Vagina (tissue), 2 donors: ENCODE data around the gene FGF4. TPM values are rescaled to one million over a fixed set of nuclear protein-coding genes. Genes with fewer than 3 reads are reported as not detected.
"Not testable (repeated sequence)": the region's sequence is repeated elsewhere in the genome, so short reads cannot be mapped to it uniquely, and the experiment has no call there.

Experiments used
- DNase-seq, 2 donors: peaks; one replicate each; pipeline ENCODE4 v3.0.0-alpha.2; 2017; ENCODE audit errors: extremely low spot score in 2 of 2
- H3K27ac ChIP-seq: fragments of 200-600 bp; sonication (generic); one replicate; pipeline ENCODE4 v1.5.1; 2019
- H3K27me3 ChIP-seq: fragments of 200-600 bp; sonication (generic); one replicate; pipeline ENCODE4 v1.5.1; 2019
- H3K36me3 ChIP-seq, 2 donors: fragments of 200-600 bp; sonication (generic); one replicate each; pipeline ENCODE4 v1.5.1; 2017 to 2019
- H3K4me1 ChIP-seq: fragments of 200-600 bp; sonication (generic); one replicate; pipeline ENCODE4 v1.5.1; 2019
- H3K4me3 ChIP-seq, 2 donors: fragments of 200-600 bp; sonication (generic); 1 replicate in 1 of 2; 2 replicates in 1 of 2; pipeline ENCODE4 v1.5.1; 2016 to 2019
- H3K9me3 ChIP-seq: fragments of 200-600 bp; sonication (generic); one replicate; pipeline ENCODE4 v1.5.1; 2019
- CTCF ChIP-seq, 3 experiments: fragments of 450-650 bp in 2 of 3; fragments of 200-600 bp in 1 of 3; sonication (generic) in 1 of 3; IDR thresholded peaks; one replicate each; pipeline ENCODE4 v1.5.1; 2017 to 2019; ENCODE audit warnings: antibody characterized with exemption in 3 of 3, mild to moderate bottlenecking in 2 of 3, moderate library complexity in 2 of 3
- POLR2A ChIP-seq, 2 donors: fragments of 450-650 bp; IDR thresholded peaks; one replicate each; pipeline ENCODE4 v1.6.1; 2017; ENCODE audit warnings: antibody characterized with exemption in 2 of 2, mild to moderate bottlenecking in 2 of 2, moderate library complexity in 2 of 2
- POLR2AphosphoS5 ChIP-seq, 2 donors: sonication (generic); formaldehyde crosslinking; IDR thresholded peaks; one replicate each; pipeline ENCODE4 v1.9.0; 2017; ENCODE audit warnings: antibody characterized with exemption in 2 of 2, mild to moderate bottlenecking in 2 of 2, low read depth in 1 of 2; ENCODE audit not compliant: insufficient read depth in 1 of 2
- intact Hi-C: fragments of 100-400 bp; cut with DNase I; formaldehyde crosslinking; loops from one replicate; pipeline ENCODE4 v1.15.1; 2023
- total RNA-seq: library from RNA; depleted of rRNA; stranded (reverse); fragments of >200 nt; gene quantifications from one replicate; pipeline ENCODE4 v1.2.3, GENCODE V29; 2016

FGF4 gene
- total RNA-seq, 1 donor from 2014 or later: not detected

- H3K36me3 ChIP-seq: no peaks in the 10 kb centered on the region
- H3K27me3 ChIP-seq: no peaks in the 10 kb centered on the region
- TF ChIP-seq POLR2AphosphoS5 (IDR thresholded peaks at IDR 0.05; ENCODE audit: insufficient read depth in 1 of 2, low read depth in 1 of 2) (no peak), POLR2A (IDR thresholded peaks at IDR 0.05) (no peak), CTCF (IDR thresholded peaks at IDR 0.05) (no peak)
Observed at GRCh38 chr11:69765498-69765995, 9.6 kb downstream of the FGF4 start.

GRCh38 chr11:69764918-69765317, 10.2 kb downstream of the FGF4 start:
- H3K36me3 ChIP-seq, DNase-seq, H3K9me3 ChIP-seq, H3K27me3 ChIP-seq, H3K4me1 ChIP-seq, H3K27ac ChIP-seq, H3K4me3 ChIP-seq, intact Hi-C loops: not testable (repeated sequence)

More at GRCh38 chr11:69765498-69765995, 9.6 kb downstream of the FGF4 start:
- Histone ChIP-seq H3K27ac (no peak overlapping the region), H3K4me1 (no peaks in the 10 kb centered on the region), H3K4me3 (no peak overlapping the region), H3K9me3 (no peaks in the 10 kb centered on the region)
- no peak for DNase-seq
- intact Hi-C loops: no loop called here

GRCh38 chr11:69760319-69760718, 14.8 kb downstream of the FGF4 start:
- no peak for DNase-seq

GRCh38 chr11:69752890-69753289, 22.3 kb downstream of the FGF4 start:
- intact Hi-C loops: no loop called here
- TF ChIP-seq POLR2A (IDR thresholded peaks at IDR 0.05) (no peak), POLR2AphosphoS5 (IDR thresholded peaks at IDR 0.05; ENCODE audit: insufficient read depth in 1 of 2, low read depth in 1 of 2) (no peak), CTCF (IDR thresholded peaks at IDR 0.05) (no peak)
- H3K27me3 ChIP-seq: no peaks in the 10 kb centered on the region
- no peak overlapping the region for H3K4me3 ChIP-seq
- no peaks in the 10 kb centered on the region for H3K4me1 ChIP-seq
- no peak for DNase-seq
- H3K36me3 ChIP-seq: no peaks in the 10 kb centered on the region
- H3K27ac ChIP-seq: no peak overlapping the region
- H3K9me3 ChIP-seq: no peaks in the 10 kb centered on the region

More at GRCh38 chr11:69760319-69760718, 14.8 kb downstream of the FGF4 start:
- no peak for TF ChIP-seq CTCF (IDR thresholded peaks at IDR 0.05)
- TF ChIP-seq POLR2A (IDR thresholded peaks at IDR 0.05): no peak
- no peak for TF ChIP-seq POLR2AphosphoS5 (IDR thresholded peaks at IDR 0.05; ENCODE audit: insufficient read depth in 1 of 2, low read depth in 1 of 2)
- H3K27ac ChIP-seq: no peak overlapping the region
- intact Hi-C loops: no loop called here
- H3K9me3 ChIP-seq: no peaks in the 10 kb centered on the region
- H3K27me3 ChIP-seq: no peaks in the 10 kb centered on the region
- no peak overlapping the region for H3K4me3 ChIP-seq
- no peaks in the 10 kb centered on the region for H3K4me1 ChIP-seq
- no peaks in the 10 kb centered on the region for H3K36me3 ChIP-seq

- Histone ChIP-seq H3K4me3 (no peak overlapping the region), H3K4me1 (no peaks in the 10 kb centered on the region), H3K9me3 (no peaks in the 10 kb centered on the region), H3K27me3 (no peaks in the 10 kb centered on the region), H3K36me3 (no peaks in the 10 kb centered on the region), H3K27ac (no peak overlapping the region)
- no peak for TF ChIP-seq POLR2AphosphoS5 (IDR thresholded peaks at IDR 0.05; ENCODE audit: insufficient read depth in 1 of 2, low read depth in 1 of 2)
- no peak for TF ChIP-seq CTCF (IDR thresholded peaks at IDR 0.05)
- no peak for TF ChIP-seq POLR2A (IDR thresholded peaks at IDR 0.05)
- intact Hi-C loops: no loop called here
- DNase-seq: no peak
Observed at GRCh38 chr11:69750875-69751597, 24.1 kb downstream of the FGF4 start.
